HG02798 (cell line): Measurements from ENCODE around the gene PCDHGB4.
A peak's percentile ranks its signal among the peaks of the same experiment; 100 is the strongest.
"Not testable (repeated sequence)": the region's sequence is repeated elsewhere in the genome, so short reads cannot be mapped to it uniquely, and the experiment has no call there.

Source experiments
- ATAC-seq: cut with Tn5 transposase; IDR thresholded peaks from one replicate; pipeline ENCODE4 v1.9.1; 2021; ENCODE audit warnings: mild to moderate bottlenecking; ENCODE audit not compliant: unreplicated experiment, poor library complexity

Gene PCDHGB4

GRCh38 chr5:141387557-141388311 is at the start of gene PCDHGB4:
PCDHGB4 (plus strand) TSS chr5:141387698; CDS start chr5:141387885, 187 bp downstream.
- peak; percentile 88 for ATAC-seq

GRCh38 chr5:141338538-141339306 is 48.8 kb upstream of the PCDHGB4 start, which contains the start of gene PCDHGA2:
PCDHGA2 (plus strand) TSS chr5:141338760.
- ATAC-seq, result no peak

- not testable (repeated sequence) for ATAC-seq
Measured at GRCh38 chr5:141340781-141341354, 46.6 kb upstream of the PCDHGB4 start.

GRCh38 chr5:141342773-141343172 is 44.7 kb upstream of the PCDHGB4 start:
- no peak for ATAC-seq

- no peak for ATAC-seq
Measured at GRCh38 chr5:141343242-141343952, 44.1 kb upstream of the PCDHGB4 start, which contains the start of gene PCDHGA3. PCDHGA3 (plus strand) TSS chr5:141343829; CDS start chr5:141344034, 205 bp downstream.

- no peak for ATAC-seq
Measured at GRCh38 chr5:141343953-141344463, 43.5 kb upstream of the PCDHGB4 start.

- ATAC-seq, result no peak
Measured at GRCh38 chr5:141345327-141345726, 42.2 kb upstream of the PCDHGB4 start.

GRCh38 chr5:141346017-141346416 is 41.5 kb upstream of the PCDHGB4 start:
- not testable (repeated sequence) for ATAC-seq

- ATAC-seq, result no peak
Measured at GRCh38 chr5:141349917-141350619, 37.4 kb upstream of the PCDHGB4 start, which contains the start of gene PCDHGB1. PCDHGB1 (plus strand) TSS chr5:141350099; CDS start chr5:141350261, 162 bp downstream.

GRCh38 chr5:141351591-141351990 is 35.9 kb upstream of the PCDHGB4 start:
- ATAC-seq, result no peak

GRCh38 chr5:141354900-141355469 is 32.5 kb upstream of the PCDHGB4 start, which contains the start of gene PCDHGA4:
PCDHGA4 (plus strand) TSS chr5:141355021; CDS start chr5:141355108, 87 bp downstream.
- no peak for ATAC-seq

- ATAC-seq, result no peak
Measured at GRCh38 chr5:141355641-141356040, 31.9 kb upstream of the PCDHGB4 start.

- no peak for ATAC-seq
Measured at GRCh38 chr5:141356133-141356532, 31.4 kb upstream of the PCDHGB4 start.

- no peak for ATAC-seq
Measured at GRCh38 chr5:141356950-141357349, 30.5 kb upstream of the PCDHGB4 start.

GRCh38 chr5:141359790-141360426 is 27.6 kb upstream of the PCDHGB4 start, which contains the start of gene PCDHGB2:
PCDHGB2 (plus strand) TSS chr5:141359994; CDS start chr5:141360136, 142 bp downstream.
- ATAC-seq, result no peak

GRCh38 chr5:141360685-141361084 is 26.8 kb upstream of the PCDHGB4 start:
- ATAC-seq, result no peak

- ATAC-seq, result no peak
Measured at GRCh38 chr5:141362719-141363118, 24.8 kb upstream of the PCDHGB4 start.

GRCh38 chr5:141363952-141364660 is 23.4 kb upstream of the PCDHGB4 start, which contains the start of gene PCDHGA5:
PCDHGA5 (plus strand) TSS chr5:141364162; CDS start chr5:141364331, 169 bp downstream.
- no peak for ATAC-seq
